HCEC 1CT (cell line): Measurements from ENCODE around the gene SPDYE3.
"Not testable (repeated sequence)": the region's sequence is repeated elsewhere in the genome, so short reads cannot be mapped to it uniquely, and the experiment has no call there.

ENCODE experiments used
- DNase-seq: peaks from one replicate; pipeline ENCODE4 v3.0.0-alpha.2; 2017

The SPDYE3 gene

DNA sequence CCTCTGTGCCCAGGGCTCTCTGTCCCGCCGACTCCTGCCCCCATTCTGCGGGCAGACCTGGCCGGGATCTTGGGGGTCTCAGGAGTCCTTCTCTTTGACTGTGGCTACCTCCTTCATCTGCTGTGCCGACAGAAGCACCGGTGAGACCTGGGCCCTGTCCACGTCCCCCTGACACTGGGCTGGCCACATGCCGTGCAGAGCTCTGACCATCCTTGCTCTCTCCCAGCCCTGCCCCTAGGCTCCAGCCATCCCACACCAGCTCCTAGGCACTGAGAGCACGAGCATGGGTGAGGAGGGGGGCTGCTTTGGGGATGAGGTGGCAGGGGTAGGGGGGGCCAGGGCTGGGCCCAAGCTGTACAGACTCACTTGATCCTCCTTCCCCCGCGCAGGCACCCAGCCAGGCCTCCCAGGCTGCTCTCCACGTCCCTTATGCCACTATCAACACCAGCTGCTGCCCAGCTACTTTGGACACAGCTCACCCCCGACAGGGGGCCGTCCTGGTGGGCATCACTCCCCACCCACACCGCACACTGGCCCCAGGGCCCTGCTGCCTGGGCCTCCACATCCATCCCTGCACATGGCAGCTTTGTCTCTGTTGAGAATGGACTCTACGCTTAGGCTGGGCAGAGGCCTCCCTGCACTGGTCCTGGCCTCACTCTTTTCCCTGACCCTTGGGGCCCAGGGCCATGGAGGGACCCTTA is 45.6 kb downstream of the SPDYE3 start:
- DNase-seq: no peak

DNA sequence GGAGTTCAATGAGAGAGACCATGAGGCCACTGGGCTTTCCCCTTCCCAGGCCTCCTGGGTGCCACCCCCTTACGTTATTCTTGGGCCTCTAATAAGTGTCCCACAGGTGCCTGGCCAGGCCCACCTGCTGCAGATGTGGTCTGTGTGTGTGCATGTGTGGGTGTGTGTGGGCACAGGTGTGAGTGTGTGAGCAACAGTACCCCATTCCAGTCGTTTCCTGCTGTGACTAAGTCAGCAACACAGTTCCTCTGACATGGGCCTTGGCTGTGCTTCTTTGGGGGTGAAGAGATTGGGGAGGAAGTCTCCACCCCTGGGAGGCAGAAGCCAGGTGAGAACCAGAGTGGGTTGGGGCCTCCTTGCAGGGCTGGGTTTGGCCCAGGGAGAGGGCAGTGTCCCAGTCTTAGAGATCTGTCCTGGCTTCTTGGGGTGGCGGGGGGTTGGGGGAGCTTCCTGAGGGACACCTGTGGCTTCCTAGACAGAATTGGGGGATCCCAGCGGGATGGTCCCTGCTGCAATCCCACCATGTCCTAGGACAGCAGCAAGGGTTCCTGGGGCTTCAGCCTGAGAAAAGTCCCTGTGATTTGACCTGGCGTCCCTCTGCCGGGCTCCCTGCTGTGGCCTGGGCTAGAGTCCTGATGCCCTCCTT is 46.3 kb downstream of the SPDYE3 start:
- DNase-seq: no peak

DNA sequence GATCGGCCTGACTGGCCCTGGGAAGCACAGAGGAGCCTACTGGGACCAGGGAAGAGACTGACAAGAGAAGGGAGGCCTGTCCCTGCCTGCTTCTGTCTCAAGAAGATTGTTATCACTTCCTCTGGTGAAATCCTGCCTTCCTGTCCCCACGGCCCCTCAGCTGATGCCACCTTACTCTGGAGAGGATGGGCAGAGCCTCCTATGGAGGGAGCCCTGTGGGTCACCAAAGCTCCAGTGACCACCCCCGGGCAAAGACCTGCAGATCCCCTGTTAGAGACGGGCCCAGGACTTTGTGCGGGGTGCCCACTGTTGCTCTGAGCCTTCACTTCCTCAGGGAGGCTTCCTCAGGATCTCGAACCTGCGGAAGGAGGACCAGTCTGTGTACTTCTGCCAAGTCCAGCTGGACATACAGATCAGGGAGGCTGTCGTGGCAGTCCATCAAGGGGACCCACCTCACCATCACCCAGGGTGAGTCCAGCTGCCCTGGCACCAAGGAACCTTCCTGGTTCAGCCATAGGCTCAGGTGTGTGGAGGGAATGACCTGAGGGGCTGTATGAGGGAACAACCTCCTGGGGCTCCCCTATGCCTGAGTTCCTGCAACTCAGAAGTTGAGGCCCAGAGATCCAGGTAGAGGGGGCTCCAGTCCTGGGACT is 49.0 kb downstream of the SPDYE3 start:
- DNase-seq: no peak

DNA sequence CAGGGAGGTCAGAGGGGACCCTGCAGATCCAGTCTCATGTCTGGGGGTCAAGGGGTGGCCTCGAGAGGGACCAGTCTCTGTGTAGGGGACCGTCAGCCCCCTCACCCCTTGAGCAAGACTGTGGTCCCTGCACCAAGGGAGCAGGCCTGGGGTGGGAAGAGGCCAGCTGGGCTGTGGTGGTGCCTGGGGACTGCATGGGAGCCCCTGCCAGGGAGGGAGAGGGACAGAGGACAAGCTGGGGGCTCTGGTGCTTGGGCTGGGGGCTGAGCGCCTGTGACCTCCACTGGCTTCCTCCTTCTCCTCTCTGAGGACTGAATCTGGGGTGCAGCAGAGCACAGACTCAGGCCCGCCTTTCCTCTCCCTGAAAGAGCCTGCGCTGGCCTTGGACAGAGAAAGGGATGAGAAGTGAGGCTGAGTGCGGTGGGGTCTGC is 49.6 kb downstream of the SPDYE3 start:
- no peak for DNase-seq

DNA sequence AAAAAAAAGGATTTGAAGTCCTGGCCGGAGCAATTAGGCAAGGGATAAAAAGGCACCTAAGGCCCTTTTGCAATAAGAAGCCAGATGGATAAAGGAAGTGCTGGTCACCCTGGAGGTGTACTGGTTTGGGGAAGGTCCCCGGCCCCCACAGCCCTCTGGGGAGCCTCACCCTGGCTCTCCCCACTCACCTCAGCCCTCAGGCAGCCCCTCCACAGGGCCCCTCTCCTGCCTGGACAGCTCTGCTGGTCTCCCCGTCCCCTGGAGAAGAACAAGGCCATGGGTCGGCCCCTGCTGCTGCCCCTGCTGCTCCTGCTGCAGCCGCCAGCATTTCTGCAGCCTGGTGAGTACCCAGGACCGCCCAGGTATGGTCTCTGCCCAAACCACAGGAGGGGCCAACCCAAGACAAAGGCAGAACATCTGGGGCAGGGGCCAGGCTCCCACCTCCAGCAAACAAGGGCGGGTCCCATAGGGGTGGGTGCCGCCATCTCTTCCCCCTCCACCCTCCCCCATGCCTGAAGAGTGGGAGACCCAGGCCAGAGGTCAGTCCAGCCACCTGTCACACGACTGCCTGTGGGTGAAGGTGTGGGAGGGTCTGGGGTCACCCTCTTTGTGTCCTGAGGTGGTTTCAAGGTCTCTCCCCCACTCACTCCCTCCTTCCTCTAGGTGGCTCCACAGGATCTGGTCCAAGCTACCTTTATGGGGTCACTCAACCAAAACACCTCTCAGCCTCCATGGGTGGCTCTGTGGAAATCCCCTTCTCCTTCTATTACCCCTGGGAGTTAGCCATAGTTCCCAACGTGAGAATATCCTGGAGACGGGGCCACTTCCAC is 50.7 kb downstream of the SPDYE3 start, which contains the start of gene PILRB:
TSS of gene PILRB (plus strand) at position 91 of the 830 bp plus-strand sequence. CDS start at position 277, 186 bp downstream.
- DNase-seq: no peak

DNA sequence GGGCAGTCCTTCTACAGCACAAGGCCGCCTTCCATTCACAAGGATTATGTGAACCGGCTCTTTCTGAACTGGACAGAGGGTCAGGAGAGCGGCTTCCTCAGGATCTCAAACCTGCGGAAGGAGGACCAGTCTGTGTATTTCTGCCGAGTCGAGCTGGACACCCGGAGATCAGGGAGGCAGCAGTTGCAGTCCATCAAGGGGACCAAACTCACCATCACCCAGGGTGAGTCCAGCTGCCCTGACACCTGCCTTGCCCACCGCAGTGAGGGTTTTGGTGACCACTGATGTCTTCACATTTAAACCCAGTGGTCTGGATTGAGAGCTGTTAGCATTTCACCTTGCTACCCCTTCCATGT is 51.3 kb downstream of the SPDYE3 start:
- DNase-seq: no peak

DNA sequence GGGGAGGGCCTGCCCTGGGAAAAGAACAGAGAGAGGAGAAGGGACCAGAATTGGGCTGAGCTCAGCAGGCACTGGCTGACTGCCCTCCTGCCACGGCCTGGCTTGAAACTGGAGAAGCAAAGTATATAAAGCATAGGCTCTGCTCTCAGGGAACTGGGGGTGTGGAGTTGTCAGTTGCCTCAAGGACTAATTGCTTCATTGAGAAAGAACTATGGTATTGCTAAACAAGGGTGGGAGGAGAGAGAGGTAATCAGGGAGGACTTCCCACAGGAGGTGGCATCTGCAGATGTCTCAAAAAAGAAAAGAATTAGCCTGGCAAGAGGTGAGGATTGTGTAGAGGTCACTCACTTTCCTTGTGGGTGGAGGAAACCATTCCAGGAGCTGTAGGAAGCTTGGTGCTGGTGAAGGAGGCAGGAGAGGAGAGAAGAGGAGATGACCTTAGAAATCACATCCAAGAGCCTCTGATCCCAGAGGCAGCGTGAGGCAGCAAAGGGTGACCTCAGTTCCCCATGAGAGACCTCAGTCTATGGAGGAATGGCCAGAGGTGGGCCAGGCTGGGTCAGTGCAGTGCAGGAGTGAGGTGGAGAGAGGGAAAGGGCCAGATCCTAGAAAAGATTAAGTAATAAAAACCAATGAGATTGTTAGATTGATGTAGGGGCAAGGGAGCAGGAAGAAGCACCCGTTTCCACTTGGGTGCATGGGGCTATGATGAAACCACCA is 52.8 kb downstream of the SPDYE3 start:
- no peak for DNase-seq

DNA sequence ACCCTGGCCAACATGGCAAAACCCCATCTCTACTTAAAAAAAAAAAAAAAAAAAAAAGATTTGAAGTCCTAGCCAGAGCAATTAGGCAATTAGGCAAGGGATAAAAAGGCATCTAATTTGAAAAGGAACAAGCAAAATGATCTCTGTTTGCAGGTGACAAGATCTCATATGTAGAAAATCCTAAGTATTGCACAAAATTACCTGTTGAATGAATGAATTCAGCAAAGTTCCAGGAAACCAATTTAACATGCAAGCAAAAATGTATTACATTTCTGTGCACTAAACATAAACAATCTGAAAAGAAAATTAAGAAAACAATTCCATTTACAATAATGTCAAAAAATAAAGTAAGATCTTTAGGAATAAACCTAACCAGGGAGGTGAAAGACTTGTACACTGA is 55.6 kb downstream of the SPDYE3 start:
- no peak for DNase-seq

DNA sequence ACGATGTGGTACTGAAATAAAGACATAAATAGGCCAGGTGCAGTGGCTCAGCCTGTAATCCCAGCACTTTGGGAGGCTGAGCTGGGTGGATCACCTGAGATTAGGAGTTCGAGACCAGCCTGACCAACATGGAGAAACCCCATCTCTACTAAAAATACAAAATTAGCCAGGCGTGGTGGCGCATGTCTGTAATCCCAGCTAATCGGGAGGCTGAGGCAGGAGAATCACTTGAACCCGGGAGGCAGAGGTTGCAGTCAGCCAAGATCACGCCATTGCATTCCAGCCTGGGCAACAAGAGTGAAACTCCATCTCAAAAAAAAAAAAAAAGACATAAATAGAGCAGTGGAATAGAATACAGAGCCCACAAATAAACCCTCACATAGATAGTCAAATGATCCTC is 56.3 kb downstream of the SPDYE3 start:
- not testable (repeated sequence) for DNase-seq

DNA sequence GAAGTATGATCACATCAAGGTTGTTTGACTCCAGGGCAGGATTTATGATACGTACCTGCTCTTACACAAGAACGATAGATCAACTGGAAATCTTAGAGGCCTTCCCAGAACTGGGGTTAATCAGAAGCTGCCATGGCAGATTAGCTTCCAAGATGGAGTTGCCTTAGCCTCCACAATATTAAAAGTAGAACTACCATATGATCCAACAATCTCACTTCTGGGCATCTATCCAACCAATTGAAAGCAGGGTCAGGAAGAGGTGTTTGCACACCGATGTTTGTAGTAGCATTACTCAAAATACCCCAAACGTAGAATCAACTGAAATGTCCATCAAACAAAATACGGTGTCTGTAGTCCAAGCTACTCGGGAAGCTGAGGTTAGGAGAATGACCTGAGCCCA is 57.0 kb downstream of the SPDYE3 start:
- no peak for DNase-seq

DNA sequence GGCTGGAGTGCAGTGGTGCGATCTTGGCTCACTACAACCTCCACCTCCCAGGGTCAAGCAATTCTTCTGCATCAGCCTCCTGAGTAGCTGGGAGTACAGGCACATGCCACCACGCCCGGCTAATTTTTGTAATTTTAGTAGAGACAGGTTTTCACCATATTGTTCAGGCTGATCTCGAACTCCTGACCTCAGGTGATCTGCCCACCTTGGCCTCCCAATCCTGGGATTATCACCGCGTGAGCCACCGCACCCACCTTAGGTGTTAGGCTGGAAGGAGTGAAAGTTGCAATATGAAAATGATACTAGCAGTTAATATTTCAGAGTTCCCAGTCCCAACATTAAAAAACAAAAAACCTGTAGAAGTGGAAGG is 58.5 kb downstream of the SPDYE3 start:
- not testable (repeated sequence) for DNase-seq

DNA sequence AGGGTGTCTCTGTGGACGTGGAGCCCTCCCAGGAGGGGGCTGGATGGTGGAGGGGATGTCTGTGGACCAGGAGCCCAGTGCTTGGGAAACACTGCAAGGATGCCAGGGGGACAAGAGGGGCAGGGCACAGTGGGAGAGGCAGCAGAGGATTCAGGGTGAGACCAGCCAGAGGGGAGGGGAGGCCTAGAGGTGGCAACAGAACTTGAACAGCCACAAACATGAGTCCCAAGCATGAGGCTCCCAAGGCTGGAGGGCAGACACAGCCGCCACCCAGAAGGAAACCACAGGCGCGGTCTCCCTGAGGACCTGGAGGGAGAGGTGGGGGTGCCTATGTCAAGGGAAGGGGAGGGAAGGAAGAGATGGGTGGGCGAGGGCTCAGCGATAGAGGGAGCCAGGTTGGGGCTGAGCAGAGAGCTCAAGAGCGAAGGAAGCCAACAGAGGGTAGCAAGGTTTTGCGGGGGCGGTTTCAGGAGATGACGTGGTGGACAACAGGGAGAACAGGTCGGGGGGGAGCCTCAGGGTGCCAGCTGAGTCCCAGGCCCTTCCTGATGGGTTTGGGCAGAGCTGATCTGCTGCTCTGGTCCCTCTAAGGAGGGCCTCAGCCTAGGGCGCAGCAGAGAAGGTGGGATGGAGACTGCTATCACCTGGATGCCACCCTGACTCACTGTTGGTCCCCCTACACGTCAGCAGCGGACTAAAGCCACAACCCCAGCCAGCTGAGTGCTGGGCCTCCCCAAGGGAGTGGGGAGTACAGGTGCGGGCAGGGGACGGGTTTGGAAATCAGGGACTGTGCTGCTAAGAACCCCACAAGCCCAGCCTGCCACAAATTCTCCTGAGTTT is 59.1 kb downstream of the SPDYE3 start:
- no peak for DNase-seq

DNA sequence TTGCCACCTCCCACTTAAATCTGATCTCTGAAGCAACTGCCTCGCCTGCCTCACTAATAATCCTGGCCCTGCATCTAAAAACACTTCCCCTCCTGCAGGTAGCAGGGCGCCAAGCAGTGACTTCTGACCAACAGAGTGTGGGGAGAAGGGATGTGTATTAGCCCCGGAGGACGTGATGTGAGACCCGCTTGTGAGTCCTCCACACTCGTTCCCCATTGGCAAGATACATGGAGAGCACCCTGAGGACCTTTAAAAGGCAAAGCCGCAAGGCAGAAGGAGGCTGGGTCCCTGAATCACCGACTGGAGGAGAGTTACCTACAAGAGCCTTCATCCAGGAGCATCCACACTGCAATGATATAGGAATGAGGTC is 59.7 kb downstream of the SPDYE3 start:
- no peak for DNase-seq

DNA sequence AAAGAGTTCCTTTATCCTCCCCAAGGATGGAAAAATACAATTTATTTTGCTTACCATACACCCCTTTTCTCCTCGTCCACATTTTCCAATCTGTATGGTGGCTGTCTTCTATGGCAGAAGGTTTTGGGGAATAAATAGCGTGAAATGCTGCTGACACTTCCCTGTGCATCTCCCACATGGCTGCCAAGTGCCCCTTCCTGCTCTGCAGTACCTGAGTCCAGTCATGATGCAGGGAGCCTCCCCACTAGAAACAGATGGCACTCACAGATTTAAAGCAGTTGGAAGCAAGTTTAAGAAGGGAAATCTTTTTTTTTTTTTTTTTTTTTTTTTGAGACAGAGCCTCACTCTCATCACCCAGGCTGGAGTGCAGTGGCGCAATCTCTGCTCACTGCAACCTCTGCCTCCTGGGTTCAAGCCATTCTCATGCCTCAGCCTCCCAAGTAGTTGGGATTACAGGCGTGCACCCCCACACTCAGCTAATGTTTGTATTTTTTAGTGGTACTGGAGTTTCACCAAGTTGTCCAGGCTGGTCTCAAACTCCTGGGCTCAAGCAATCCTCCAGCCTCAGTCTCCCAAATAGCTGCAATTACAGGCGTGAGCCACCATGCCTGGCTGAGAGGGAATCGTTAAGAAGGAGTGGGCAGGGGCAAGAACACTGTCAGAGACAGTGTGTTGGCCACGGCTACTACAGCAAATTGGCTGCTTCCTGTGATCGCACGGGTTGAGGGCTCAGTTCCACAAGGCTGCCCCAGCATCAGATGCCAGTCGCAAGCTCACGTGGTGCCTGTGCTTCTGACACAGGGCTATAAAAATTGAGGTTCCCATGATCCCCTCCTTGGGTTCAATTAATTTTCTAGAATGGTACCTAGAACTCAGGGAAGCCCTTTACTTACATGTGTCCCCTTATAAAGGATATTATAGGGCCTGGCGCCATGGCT is 60.4 kb downstream of the SPDYE3 start:
- no peak for DNase-seq

DNA sequence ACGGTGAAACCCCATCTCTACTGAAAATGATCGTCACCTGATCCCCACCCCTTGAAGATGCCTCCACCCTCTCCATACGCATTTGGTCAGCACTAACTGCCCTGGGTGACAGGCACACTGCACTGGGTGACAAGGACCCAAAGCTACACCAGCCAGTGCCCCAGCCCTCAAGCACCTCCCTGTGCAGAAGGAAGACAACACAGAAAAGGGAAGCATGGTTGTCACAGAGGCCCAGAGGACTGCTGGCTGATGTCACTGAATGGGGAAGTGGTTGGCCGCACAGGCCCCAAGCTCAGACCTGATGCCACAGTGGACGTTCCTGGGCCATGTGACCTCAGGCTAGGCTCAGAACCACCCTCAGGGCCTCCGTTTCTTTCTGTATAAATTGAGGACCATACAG is 61.6 kb downstream of the SPDYE3 start:
- no peak for DNase-seq

DNA sequence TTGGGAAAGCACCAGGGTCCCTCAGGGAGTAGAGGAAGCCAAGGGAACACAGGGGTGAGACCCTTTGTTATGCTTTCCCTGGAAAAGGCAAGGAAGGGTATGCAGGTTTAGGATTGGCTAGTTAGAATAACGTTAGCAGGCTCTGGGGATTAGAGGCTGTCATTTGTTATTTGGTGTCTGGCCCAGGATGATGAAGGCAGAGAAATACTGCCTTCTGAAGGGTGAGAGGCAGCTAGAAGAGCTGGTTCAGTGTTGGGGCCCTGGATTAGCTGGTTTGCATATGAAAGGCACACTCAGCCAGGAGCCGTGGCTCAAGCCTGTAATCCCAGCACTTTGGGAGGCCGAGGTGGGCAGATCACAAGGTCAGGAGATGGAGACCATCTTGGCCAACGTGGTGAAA is 62.8 kb downstream of the SPDYE3 start:
- no peak for DNase-seq

DNA sequence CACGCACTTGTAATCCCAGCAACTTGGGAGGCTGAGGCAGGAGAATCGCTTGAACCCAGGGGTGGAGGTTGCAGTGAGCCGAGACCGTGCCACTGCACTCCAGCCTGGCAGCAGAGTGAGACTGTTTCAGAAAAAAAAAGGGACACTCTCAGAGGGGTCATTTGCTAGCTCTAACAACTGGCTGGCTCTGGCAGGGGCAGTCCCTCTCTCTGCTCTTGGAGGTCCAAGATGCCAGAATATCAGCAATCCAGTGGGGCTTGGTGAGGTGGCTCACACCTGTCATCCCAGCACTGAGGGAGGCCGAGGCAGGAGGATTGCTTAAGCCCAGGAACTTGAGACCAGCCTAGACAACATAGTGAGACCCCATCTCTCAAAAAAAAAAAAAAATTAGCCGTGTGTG is 63.2 kb downstream of the SPDYE3 start:
- no peak for DNase-seq

DNA sequence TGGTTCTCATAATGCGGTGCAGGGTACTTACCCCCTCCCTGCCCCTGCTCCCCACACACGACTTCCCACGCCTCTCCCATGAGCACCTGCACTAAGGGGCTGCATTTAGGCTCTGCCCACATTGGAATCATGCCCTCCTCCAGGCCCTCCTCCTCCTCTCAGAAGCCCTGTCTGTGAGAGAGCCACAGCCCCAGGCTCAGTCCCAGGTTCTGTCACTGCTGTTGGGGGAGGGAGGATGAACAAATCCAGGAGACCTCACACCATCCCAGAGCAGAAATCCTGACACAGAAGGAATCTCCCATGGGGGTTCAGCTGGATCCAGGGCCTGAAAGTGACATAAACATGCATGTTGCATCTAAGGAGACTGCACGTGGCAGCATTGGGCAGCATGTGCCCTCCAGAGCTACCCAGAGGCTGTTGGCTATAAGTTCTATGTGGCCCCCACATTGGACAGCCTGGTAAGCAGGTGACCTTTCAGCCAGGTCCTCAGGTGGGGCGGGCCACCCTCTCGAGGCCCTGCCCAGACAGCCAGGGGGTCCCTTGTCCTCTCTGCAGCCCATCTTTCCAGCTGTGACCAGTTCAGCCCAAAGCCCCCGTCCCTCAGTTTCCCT is 64.2 kb downstream of the SPDYE3 start:
- DNase-seq: no peak
